Measurements from ENCODE around the gene MCIDAS.

Gene MCIDAS

DNA sequence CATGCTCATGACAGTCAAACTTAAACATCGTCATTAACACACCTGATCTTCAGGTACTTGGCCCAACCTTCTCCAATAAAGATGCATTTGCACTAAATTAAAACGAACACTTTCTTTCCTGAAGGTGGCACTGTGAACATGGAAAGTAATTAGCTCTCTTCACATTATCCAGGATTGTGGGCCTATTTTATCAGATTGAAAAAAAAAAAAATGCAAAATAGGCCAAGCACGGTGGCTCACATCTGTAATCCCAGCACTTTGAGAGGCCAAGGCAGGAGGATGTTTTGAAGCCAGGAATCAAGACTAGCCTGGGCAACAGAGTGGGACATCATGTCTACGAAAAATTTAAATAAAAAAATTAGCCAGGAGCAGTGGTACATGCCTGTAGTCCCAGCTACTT lies 39.7 kb downstream of the MCIDAS start:
- Mint-ChIP-seq H3K4me1 (no peaks in the 10 kb centered on the region), H3K9me3 (no peaks in the 10 kb centered on the region), H3K27ac (no peak overlapping the region), H3K4me3 (no peak overlapping the region), H3K27me3 (ENCODE audit: low read depth) (peaks cover 57% of the 10 kb centered on the region), H3K36me3 (ENCODE audit: low read depth) (no peaks in the 10 kb centered on the region)
- TF ChIP-seq, protein P1, sequence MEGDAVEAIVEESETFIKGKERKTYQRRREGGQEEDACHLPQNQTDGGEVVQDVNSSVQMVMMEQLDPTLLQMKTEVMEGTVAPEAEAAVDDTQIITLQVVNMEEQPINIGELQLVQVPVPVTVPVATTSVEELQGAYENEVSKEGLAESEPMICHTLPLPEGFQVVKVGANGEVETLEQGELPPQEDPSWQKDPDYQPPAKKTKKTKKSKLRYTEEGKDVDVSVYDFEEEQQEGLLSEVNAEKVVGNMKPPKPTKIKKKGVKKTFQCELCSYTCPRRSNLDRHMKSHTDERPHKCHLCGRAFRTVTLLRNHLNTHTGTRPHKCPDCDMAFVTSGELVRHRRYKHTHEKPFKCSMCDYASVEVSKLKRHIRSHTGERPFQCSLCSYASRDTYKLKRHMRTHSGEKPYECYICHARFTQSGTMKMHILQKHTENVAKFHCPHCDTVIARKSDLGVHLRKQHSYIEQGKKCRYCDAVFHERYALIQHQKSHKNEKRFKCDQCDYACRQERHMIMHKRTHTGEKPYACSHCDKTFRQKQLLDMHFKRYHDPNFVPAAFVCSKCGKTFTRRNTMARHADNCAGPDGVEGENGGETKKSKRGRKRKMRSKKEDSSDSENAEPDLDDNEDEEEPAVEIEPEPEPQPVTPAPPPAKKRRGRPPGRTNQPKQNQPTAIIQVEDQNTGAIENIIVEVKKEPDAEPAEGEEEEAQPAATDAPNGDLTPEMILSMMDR (IDR thresholded peaks at IDR 0.05; ENCODE audit: unreplicated experiment in 3 of 3) = peak in 1 of 3 experiments; percentile 15

DNA sequence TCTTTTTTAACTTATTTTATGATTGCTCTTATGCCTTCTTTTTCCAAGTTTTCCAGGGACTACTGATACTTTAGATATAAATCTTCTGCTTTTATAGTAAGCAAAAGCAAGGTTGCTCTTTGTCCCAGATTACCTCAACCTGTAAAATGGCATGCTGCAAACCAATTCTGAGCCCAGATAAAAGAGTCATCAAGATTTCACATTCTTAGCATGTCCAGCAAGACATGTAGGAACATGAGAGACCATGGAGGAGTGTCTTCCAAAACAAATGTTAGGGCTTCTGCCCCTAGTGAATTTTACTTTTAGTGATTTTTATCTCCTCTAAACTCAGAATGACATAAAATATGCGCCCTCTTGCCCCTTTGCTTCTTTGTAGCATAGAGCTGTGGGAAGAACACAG lies 47.1 kb downstream of the MCIDAS start:
- H3K4me3 Mint-ChIP-seq = no peak overlapping the region
- H3K9me3 Mint-ChIP-seq = no peaks in the 10 kb centered on the region
- H3K4me1 Mint-ChIP-seq = peaks cover 18% of the 10 kb centered on the region
- peaks cover 80% of the 10 kb centered on the region for H3K27me3 Mint-ChIP-seq (ENCODE audit: low read depth)
- TF ChIP-seq, protein P1 (IDR thresholded peaks at IDR 0.05; ENCODE audit: unreplicated experiment in 3 of 3) = no peak
- H3K27ac Mint-ChIP-seq = no peak overlapping the region
- no peaks in the 10 kb centered on the region for H3K36me3 Mint-ChIP-seq (ENCODE audit: low read depth)

DNA sequence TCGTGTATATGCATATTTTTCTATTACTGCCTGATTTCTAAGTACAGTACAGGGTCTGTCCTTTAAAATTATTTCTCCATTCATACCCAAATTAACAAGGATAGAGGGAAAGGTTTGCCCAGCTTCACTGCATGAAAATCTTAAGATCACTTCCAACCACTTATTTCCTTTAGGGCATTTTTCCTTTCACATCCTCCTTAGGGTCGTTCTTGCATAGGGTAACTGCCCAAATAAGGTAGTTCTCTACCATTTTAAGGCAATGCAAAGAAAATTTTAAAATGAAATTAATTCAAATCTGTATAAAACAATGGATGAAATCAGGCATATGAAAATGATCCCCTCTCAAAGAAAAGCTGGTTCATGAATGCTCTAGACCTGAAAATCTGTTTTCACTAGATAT lies 50.0 kb downstream of the MCIDAS start:
- no peaks in the 10 kb centered on the region for H3K36me3 Mint-ChIP-seq (ENCODE audit: low read depth)
- peaks cover 35% of the 10 kb centered on the region for H3K4me1 Mint-ChIP-seq
- no peaks in the 10 kb centered on the region for H3K9me3 Mint-ChIP-seq
- H3K4me3 Mint-ChIP-seq = peak overlapping the region; percentile 38 to 57 (median 53)
- peaks cover 97% of the 10 kb centered on the region for H3K27me3 Mint-ChIP-seq (ENCODE audit: low read depth)
- TF ChIP-seq, protein P1 (IDR thresholded peaks at IDR 0.05; ENCODE audit: unreplicated experiment in 3 of 3) = no peak
- H3K27ac Mint-ChIP-seq = no peak overlapping the region

DNA sequence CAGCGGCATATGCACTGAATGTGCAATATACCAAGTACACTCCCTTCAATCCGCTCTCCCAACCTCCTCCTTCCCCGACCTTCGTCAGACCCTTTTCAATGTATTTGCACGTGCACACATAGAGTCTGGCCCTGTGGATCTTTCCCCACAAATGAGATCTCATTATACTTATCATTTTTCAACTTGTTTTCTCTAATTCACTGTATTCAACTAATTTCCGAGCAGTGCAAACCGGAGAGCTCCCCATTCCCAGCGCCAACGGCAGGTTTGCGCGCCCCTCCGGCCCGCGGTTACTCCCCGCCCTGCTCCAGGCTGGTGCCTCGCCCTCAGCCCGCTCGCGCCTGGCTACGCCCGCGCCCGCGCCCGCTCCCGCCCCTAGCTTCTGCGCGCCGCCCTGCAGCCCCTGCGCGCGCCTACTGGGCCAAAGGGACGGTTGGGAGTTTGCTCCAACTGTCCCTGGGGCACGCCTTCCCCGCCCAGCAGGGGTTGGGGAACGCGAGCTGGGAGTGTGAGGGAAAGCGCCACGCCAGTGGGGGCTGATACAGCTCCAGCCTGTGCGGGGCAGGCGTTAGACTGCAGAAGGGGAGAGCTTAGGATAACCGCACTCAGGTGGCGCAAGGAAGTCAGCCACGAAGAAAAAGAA lies 50.8 kb downstream of the MCIDAS start:
- TF ChIP-seq, protein P1 (IDR thresholded peaks at IDR 0.05; ENCODE audit: unreplicated experiment in 3 of 3) = peak in 2 of 3 experiments; percentile 25 to 29
- H3K27ac Mint-ChIP-seq = no peak overlapping the region
- H3K4me1 Mint-ChIP-seq = peaks cover 36% of the 10 kb centered on the region
- H3K36me3 Mint-ChIP-seq (ENCODE audit: low read depth) = no peaks in the 10 kb centered on the region
- peak overlapping the region; percentile 48 to 57 (median 53) for H3K4me3 Mint-ChIP-seq
- H3K27me3 Mint-ChIP-seq (ENCODE audit: low read depth) = peaks cover 94% of the 10 kb centered on the region
- no peaks in the 10 kb centered on the region for H3K9me3 Mint-ChIP-seq

DNA sequence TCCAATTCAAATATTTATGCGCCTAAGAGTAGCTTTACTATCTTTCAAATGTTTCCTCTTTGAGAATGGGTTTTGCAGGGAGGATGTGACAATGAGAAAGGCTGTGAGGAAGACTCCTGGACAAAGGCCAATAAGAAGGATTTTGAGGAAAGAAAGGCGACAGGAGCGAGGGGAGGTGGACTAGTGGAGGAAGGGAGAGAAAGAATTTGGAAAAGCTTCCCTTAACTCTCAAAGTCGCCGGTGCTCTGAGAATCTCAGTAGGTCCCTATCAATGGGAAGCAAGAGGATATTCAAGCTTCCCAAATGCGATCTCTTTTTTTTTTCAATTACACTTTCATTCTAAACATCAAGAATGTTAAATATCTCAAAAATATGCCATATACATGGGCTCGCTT lies 51.3 kb downstream of the MCIDAS start:
- H3K36me3 Mint-ChIP-seq (ENCODE audit: low read depth) = no peaks in the 10 kb centered on the region
- peak overlapping the region; percentile 53 to 69 (median 57) for H3K4me3 Mint-ChIP-seq
- peaks cover 36% of the 10 kb centered on the region for H3K4me1 Mint-ChIP-seq
- H3K27ac Mint-ChIP-seq = no peak overlapping the region
- TF ChIP-seq, protein P1 (IDR thresholded peaks at IDR 0.05; ENCODE audit: unreplicated experiment in 3 of 3) = no peak
- no peaks in the 10 kb centered on the region for H3K9me3 Mint-ChIP-seq
- peaks cover 89% of the 10 kb centered on the region for H3K27me3 Mint-ChIP-seq (ENCODE audit: low read depth)

DNA sequence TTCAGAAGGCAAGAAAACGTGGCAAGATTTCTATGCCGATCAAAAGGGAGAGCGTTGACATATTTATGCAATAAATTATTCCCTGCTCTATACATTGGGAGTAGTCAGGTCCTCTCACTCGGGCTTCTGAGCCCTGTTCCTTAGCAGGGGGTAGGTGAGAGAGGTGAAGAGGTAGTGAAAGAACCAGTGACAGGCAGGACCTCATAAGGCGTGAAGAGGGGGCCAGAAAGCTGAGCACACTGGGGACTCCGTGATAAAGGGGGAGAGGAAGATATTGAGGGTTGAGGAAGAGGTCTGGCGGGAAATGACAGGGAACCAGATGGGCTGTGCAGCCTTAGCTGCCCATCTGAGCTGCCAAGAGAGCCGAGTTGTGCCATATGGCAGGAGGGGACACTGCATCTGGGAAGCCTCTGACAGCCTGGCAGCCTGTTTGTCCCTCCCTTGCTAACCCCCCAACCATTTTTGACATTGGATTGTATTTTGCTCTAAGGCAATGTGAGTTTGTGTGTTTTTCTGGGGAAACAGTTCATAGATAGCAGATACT lies 53.4 kb downstream of the MCIDAS start:
- Mint-ChIP-seq H3K27ac (no peak overlapping the region), H3K4me3 (peak overlapping the region; percentile 81 to 83 (median 81)), H3K9me3 (no peaks in the 10 kb centered on the region), H3K4me1 (peaks cover 36% of the 10 kb centered on the region), H3K27me3 (ENCODE audit: low read depth) (peaks cover 69% of the 10 kb centered on the region), H3K36me3 (ENCODE audit: low read depth) (no peaks in the 10 kb centered on the region)
- TF ChIP-seq, protein P1 (IDR thresholded peaks at IDR 0.05; ENCODE audit: unreplicated experiment in 3 of 3) = no peak

Data from nephron (organoid).